ENCODE results near the gene CMC4. TPM values are rescaled to one million over a fixed set of nuclear protein-coding genes. Genes with fewer than 3 reads are reported as not detected.
A peak's percentile ranks its signal among the peaks of the same experiment; 100 is the strongest.

The CMC4 gene
- total and polyA plus RNA-seq, 9 of the 15 experiments (the other 6 are each of a cell fraction or from before 2014, with no cell fraction given): 3.5 to 16.9 (median 8.2) TPM

DNA sequence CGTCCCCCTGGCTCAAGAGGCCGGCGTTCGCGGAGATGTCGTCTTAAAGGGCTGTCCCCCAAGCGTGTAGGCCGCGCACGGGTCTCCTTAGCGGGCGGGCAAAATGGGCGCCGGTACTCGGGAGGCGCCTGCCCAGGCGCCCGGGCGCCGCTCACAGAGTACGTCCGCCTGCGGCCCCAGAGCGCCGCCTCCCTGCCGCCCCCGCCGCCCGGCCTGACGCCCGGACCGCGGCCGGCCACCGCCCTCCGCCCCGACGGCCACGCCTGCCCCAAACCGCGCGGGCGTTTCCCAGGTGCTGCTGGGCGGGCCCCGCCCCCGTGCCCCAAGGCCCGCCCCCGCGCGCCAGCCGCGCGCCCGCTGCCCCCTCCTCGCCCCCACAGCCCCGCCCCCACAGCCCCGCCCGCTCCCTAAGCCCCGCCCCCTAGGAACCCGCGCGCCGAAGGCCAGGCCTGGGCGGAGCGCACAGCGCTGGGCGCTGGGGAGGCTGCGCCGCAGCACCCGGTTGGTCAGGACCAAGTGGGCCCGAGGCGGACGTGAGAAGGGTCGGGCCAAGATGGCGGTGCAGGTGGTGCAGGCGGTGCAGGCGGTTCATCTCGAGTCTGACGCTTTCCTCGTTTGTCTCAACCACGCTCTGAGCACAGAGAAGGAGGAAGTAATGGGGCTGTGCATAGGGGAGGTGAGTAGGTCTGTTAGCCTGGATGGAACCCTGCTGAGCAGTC, at the start of gene CMC4, which contains the start of the genes BRCC3 and MTCP1 (continued):
- TF ChIP-seq NFE2L1 (tag; IDR thresholded peaks at IDR 0.05; ENCODE audit: borderline replicate concordance, low read depth) (no peak), KDM2B (CRISPR knock-in tag; IDR thresholded peaks at IDR 0.05) (peak; percentile 72; the same call in 1 of the 2 replicates), FOXK2 (conservative IDR thresholded peaks at IDR 0.05 in 1 of 2, IDR thresholded peaks at IDR 0.05 in 1 of 2; ENCODE audit: low read depth in 2 of 2) (no peak), ZNF586 (CRISPR knock-in tag; conservative IDR thresholded peaks at IDR 0.05) (no peak), MAFG (tag; conservative IDR thresholded peaks at IDR 0.05) (no peak), ZFPM2 (CRISPR knock-in tag; IDR thresholded peaks at IDR 0.05) (no peak), ELF1 (tag; IDR thresholded peaks at IDR 0.05) (peak; percentile 68), ZFP36 (IDR thresholded peaks at IDR 0.05; ENCODE audit: low read depth, low read length, partially characterized antibody) (no peak), ZNF324 (CRISPR knock-in tag; IDR thresholded peaks at IDR 0.05) (no peak), ZNF282 (CRISPR knock-in tag; IDR thresholded peaks at IDR 0.05) (no peak), MYNN (IDR thresholded peaks at IDR 0.05) (no peak), MYNN (CRISPR knock-in tag; IDR thresholded peaks at IDR 0.05) (no peak), TOE1 (IDR thresholded peaks at IDR 0.05; ENCODE audit: borderline replicate concordance) (no peak), TOE1 (CRISPR knock-in tag; IDR thresholded peaks at IDR 0.05; ENCODE audit: borderline replicate concordance, low read depth) (no peak), TAF9B (IDR thresholded peaks at IDR 0.05; ENCODE audit: partially characterized antibody) (peak; percentile 74), YY1 (IDR thresholded peaks at IDR 0.05; ENCODE audit: borderline replicate concordance in 1 of 3, control insufficient read depth in 1 of 3, extremely low read depth in 1 of 3, insufficient read depth in 3 of 3, insufficient read length in 1 of 3, insufficient replicate concordance in 2 of 3, low read depth in 1 of 3, low read length in 2 of 3) (peak; percentile 72 to 94 (median 90)), RBM15 (IDR thresholded peaks at IDR 0.05; ENCODE audit: insufficient read depth, low read length) (no peak), CBX5 (IDR thresholded peaks at IDR 0.05; ENCODE audit: borderline replicate concordance, low read depth) (no peak)
- TF ChIP-seq, protein P1, sequence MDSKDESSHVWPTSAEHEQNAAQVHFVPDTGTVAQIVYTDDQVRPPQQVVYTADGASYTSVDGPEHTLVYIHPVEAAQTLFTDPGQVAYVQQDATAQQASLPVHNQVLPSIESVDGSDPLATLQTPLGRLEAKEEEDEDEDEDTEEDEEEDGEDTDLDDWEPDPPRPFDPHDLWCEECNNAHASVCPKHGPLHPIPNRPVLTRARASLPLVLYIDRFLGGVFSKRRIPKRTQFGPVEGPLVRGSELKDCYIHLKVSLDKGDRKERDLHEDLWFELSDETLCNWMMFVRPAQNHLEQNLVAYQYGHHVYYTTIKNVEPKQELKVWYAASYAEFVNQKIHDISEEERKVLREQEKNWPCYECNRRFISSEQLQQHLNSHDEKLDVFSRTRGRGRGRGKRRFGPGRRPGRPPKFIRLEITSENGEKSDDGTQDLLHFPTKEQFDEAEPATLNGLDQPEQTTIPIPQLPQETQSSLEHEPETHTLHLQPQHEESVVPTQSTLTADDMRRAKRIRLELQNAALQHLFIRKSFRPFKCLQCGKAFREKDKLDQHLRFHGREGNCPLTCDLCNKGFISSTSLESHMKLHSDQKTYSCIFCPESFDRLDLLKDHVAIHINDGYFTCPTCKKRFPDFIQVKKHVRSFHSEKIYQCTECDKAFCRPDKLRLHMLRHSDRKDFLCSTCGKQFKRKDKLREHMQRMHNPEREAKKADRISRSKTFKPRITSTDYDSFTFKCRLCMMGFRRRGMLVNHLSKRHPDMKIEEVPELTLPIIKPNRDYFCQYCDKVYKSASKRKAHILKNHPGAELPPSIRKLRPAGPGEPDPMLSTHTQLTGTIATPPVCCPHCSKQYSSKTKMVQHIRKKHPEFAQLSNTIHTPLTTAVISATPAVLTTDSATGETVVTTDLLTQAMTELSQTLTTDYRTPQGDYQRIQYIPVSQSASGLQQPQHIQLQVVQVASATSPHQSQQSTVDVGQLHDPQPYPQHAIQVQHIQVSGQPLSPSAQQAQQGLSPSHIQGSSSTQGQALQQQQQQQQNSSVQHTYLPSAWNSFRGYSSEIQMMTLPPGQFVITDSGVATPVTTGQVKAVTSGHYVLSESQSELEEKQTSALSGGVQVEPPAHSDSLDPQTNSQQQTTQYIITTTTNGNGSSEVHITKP (IDR thresholded peaks at IDR 0.05; ENCODE audit: partially characterized antibody): peak; percentile 65
- TF ChIP-seq, protein P2, sequence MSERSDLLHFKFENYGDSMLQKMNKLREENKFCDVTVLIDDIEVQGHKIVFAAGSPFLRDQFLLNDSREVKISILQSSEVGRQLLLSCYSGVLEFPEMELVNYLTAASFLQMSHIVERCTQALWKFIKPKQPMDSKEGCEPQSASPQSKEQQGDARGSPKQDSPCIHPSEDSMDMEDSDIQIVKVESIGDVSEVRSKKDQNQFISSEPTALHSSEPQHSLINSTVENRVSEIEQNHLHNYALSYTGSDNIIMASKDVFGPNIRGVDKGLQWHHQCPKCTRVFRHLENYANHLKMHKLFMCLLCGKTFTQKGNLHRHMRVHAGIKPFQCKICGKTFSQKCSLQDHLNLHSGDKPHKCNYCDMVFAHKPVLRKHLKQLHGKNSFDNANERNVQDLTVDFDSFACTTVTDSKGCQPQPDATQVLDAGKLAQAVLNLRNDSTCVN (CRISPR knock-in tag; IDR thresholded peaks at IDR 0.05): no peak
- TF ChIP-seq, protein P3, sequence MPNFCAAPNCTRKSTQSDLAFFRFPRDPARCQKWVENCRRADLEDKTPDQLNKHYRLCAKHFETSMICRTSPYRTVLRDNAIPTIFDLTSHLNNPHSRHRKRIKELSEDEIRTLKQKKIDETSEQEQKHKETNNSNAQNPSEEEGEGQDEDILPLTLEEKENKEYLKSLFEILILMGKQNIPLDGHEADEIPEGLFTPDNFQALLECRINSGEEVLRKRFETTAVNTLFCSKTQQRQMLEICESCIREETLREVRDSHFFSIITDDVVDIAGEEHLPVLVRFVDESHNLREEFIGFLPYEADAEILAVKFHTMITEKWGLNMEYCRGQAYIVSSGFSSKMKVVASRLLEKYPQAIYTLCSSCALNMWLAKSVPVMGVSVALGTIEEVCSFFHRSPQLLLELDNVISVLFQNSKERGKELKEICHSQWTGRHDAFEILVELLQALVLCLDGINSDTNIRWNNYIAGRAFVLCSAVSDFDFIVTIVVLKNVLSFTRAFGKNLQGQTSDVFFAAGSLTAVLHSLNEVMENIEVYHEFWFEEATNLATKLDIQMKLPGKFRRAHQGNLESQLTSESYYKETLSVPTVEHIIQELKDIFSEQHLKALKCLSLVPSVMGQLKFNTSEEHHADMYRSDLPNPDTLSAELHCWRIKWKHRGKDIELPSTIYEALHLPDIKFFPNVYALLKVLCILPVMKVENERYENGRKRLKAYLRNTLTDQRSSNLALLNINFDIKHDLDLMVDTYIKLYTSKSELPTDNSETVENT (CRISPR knock-in tag; IDR thresholded peaks at IDR 0.05): peak; percentile 62; the same call in 1 of the 2 replicates
